DLD1 (cell line): ENCODE data around the gene CRTC3.
"Not testable (repeated sequence)": the region's sequence is repeated elsewhere in the genome, so short reads cannot be mapped to it uniquely, and the experiment has no call there.

ENCODE experiments used
- in situ Hi-C: cut with HindIII; loops from 2 replicates; pipeline ENCODE4 v1.10.0; 2017; ENCODE audit warnings: low sequenced_read_pairs

The CRTC3 gene

GRCh38 chr15:90667073-90667754 is 137.5 kb downstream of the CRTC3 start:
- in situ Hi-C loops, result no loop called here

- in situ Hi-C loops, result not testable (repeated sequence)
Observed at GRCh38 chr15:90667755-90668345, 138.1 kb downstream of the CRTC3 start.

GRCh38 chr15:90670631-90671030 is 140.9 kb downstream of the CRTC3 start:
- in situ Hi-C loops, result not testable (repeated sequence)

- in situ Hi-C loops, result no loop called here
Observed at GRCh38 chr15:90671216-90671615, 141.5 kb downstream of the CRTC3 start.

- in situ Hi-C loops, result not testable (repeated sequence)
Observed at GRCh38 chr15:90673357-90673756, 143.6 kb downstream of the CRTC3 start.

- in situ Hi-C loops, result no loop called here
Observed at GRCh38 chr15:90674476-90674875, 144.8 kb downstream of the CRTC3 start.

GRCh38 chr15:90675464-90675863 is 145.7 kb downstream of the CRTC3 start:
- in situ Hi-C loops, result no loop called here

- in situ Hi-C loops, result no loop called here
Observed at GRCh38 chr15:90677807-90678790, 148.4 kb downstream of the CRTC3 start.

GRCh38 chr15:90679959-90680358 is 150.2 kb downstream of the CRTC3 start:
- in situ Hi-C loops, result no loop called here

- in situ Hi-C loops, result no loop called here
Observed at GRCh38 chr15:90680371-90680935, 150.7 kb downstream of the CRTC3 start.

GRCh38 chr15:90681056-90681455 is 151.3 kb downstream of the CRTC3 start:
- in situ Hi-C loops, result no loop called here

- in situ Hi-C loops, result no loop called here
Observed at GRCh38 chr15:90681480-90681879, 151.8 kb downstream of the CRTC3 start.

GRCh38 chr15:90683371-90683770 is 153.6 kb downstream of the CRTC3 start:
- in situ Hi-C loops, result no loop called here

GRCh38 chr15:90683876-90684275 is 154.2 kb downstream of the CRTC3 start:
- in situ Hi-C loops, result no loop called here

GRCh38 chr15:90684281-90684680 is 154.6 kb downstream of the CRTC3 start:
- in situ Hi-C loops, result no loop called here

- in situ Hi-C loops, result no loop called here
Observed at GRCh38 chr15:90685591-90686434, 156.1 kb downstream of the CRTC3 start.

- in situ Hi-C loops, result no loop called here
Observed at GRCh38 chr15:90686435-90687218, 156.9 kb downstream of the CRTC3 start.

GRCh38 chr15:90689326-90689961 is 159.7 kb downstream of the CRTC3 start:
- in situ Hi-C loops, result not testable (repeated sequence)

GRCh38 chr15:90690585-90690984 is 160.9 kb downstream of the CRTC3 start:
- in situ Hi-C loops, result no loop called here
